Neural crest cell (in vitro differentiated cells): ENCODE results near the gene SF3A2. TPM values are rescaled to one million over a fixed set of nuclear protein-coding genes. Genes with fewer than 3 reads are reported as not detected.

Source experiments
- DNase-seq: peaks from one replicate; pipeline ENCODE4 v3.0.0; 2021; ENCODE audit warnings: low read depth, mixed read lengths, low spot score
- H3K27ac Mint-ChIP-seq: one replicate; pipeline ENCODE4 v1.8.0; 2021; ENCODE audit warnings: mild to moderate bottlenecking, mixed read lengths; ENCODE audit not compliant: unreplicated experiment
- H3K27me3 Mint-ChIP-seq: 2 replicates; pipeline ENCODE4 v1.8.0; 2021; ENCODE audit warnings: low read depth, mild to moderate bottlenecking, mixed read lengths
- H3K36me3 Mint-ChIP-seq: 2 replicates; pipeline ENCODE4 v1.8.0; 2021; ENCODE audit warnings: low read depth, mild to moderate bottlenecking, mixed read lengths
- H3K4me1 Mint-ChIP-seq: 2 replicates; pipeline ENCODE4 v1.8.0; 2021; ENCODE audit warnings: mixed read lengths
- H3K4me3 Mint-ChIP-seq: one replicate; pipeline ENCODE4 v1.8.0; 2021; ENCODE audit warnings: mild to moderate bottlenecking, mixed read lengths
- H3K9me3 Mint-ChIP-seq: 2 replicates; pipeline ENCODE4 v1.8.0; 2021; ENCODE audit warnings: mixed read lengths
- total RNA-seq: library from RNA; stranded (reverse); gene quantifications from 2 replicates; pipeline ENCODE4 v1.2.1, GENCODE V29; 2021
- TF ChIP-seq, protein P1 (sequence below): fragments of 200-600 bp; sonication (generic); conservative IDR thresholded peaks from 2 replicates; pipeline ENCODE4 v1.5.0; 2021; ENCODE audit warnings: antibody characterized with exemption, mild to moderate bottlenecking

Gene SF3A2
- total RNA-seq, 1 donor from 2014 or later: 189 TPM

- peaks cover 65% of the 10 kb centered on the region for H3K27me3 Mint-ChIP-seq
- H3K9me3 Mint-ChIP-seq: no peaks in the 10 kb centered on the region
- TF ChIP-seq, protein P1, sequence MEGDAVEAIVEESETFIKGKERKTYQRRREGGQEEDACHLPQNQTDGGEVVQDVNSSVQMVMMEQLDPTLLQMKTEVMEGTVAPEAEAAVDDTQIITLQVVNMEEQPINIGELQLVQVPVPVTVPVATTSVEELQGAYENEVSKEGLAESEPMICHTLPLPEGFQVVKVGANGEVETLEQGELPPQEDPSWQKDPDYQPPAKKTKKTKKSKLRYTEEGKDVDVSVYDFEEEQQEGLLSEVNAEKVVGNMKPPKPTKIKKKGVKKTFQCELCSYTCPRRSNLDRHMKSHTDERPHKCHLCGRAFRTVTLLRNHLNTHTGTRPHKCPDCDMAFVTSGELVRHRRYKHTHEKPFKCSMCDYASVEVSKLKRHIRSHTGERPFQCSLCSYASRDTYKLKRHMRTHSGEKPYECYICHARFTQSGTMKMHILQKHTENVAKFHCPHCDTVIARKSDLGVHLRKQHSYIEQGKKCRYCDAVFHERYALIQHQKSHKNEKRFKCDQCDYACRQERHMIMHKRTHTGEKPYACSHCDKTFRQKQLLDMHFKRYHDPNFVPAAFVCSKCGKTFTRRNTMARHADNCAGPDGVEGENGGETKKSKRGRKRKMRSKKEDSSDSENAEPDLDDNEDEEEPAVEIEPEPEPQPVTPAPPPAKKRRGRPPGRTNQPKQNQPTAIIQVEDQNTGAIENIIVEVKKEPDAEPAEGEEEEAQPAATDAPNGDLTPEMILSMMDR: no peak
- DNase-seq: no peak
- no peak overlapping the region for H3K27ac Mint-ChIP-seq
- peaks cover 4% of the 10 kb centered on the region for H3K36me3 Mint-ChIP-seq
- peaks cover 10% of the 10 kb centered on the region for H3K4me1 Mint-ChIP-seq
- H3K4me3 Mint-ChIP-seq: no peak overlapping the region
Observed at GRCh38 chr19:2286402-2287140, 49.9 kb downstream of the SF3A2 start.

GRCh38 chr19:2287585-2288337 is 51.1 kb downstream of the SF3A2 start:
- peaks cover 4% of the 10 kb centered on the region for H3K36me3 Mint-ChIP-seq
- H3K9me3 Mint-ChIP-seq: no peaks in the 10 kb centered on the region
- no peak overlapping the region for H3K4me3 Mint-ChIP-seq
- TF ChIP-seq, protein P1: no peak
- no peak for DNase-seq
- peaks cover 7% of the 10 kb centered on the region for H3K4me1 Mint-ChIP-seq
- peaks cover 70% of the 10 kb centered on the region for H3K27me3 Mint-ChIP-seq
- no peak overlapping the region for H3K27ac Mint-ChIP-seq

GRCh38 chr19:2288338-2288817 is 51.8 kb downstream of the SF3A2 start:
- Mint-ChIP-seq H3K4me3 (no peak overlapping the region), H3K4me1 (peaks cover 5% of the 10 kb centered on the region), H3K27me3 (peaks cover 71% of the 10 kb centered on the region), H3K9me3 (no peaks in the 10 kb centered on the region), H3K27ac (no peak overlapping the region), H3K36me3 (peaks cover 4% of the 10 kb centered on the region)
- TF ChIP-seq, protein P1: no peak
- no peak for DNase-seq

- H3K36me3 Mint-ChIP-seq: peaks cover 4% of the 10 kb centered on the region
- DNase-seq: no peak
- H3K9me3 Mint-ChIP-seq: no peaks in the 10 kb centered on the region
- H3K4me3 Mint-ChIP-seq: peak overlapping the region; percentile 54
- peaks cover 5% of the 10 kb centered on the region for H3K4me1 Mint-ChIP-seq
- peaks cover 77% of the 10 kb centered on the region for H3K27me3 Mint-ChIP-seq
- TF ChIP-seq, protein P1: no peak
- H3K27ac Mint-ChIP-seq: no peak overlapping the region
Observed at GRCh38 chr19:2288818-2289713, 52.4 kb downstream of the SF3A2 start.
